Measurements from ENCODE around the gene DNAH2. TPM values are rescaled to one million over a fixed set of nuclear protein-coding genes. Genes with fewer than 3 reads are reported as not detected.

DNAH2 gene
- total and polyA plus RNA-seq, 2 of the 4 experiments (the other 2 are of a cell fraction): under 0.01 to 0.02 TPM

- H2BK5ac ChIP-seq (ENCODE audit: low read depth, low read length, poor library complexity, severe bottlenecking): no peak overlapping the region
- dilution Hi-C loops (cut with HindIII; ENCODE audit: low sequenced_read_pairs, unreplicated experiment): no loop called here
- H3K27me3 ChIP-seq (ENCODE audit: control insufficient read depth, insufficient read depth, low read length): no peaks in the 10 kb centered on the region
- H3K9ac ChIP-seq (ENCODE audit: low read depth, low read length): no peak overlapping the region
- H4K91ac ChIP-seq (ENCODE audit: insufficient read depth, low read depth, low read length): no peak overlapping the region
- no peak overlapping the region for H3K56ac ChIP-seq (ENCODE audit: extremely low read depth, insufficient read depth, low read length)
- ChIA-PET POLR2A (ENCODE audit: unreplicated experiment) (no interaction called here), CTCF (interaction anchor here (1.2 kb wide), 1 partner anchor 11 kb away, joined by 3 read pairs; no protein-coding TSS in a partner anchor)
- H3K4me3 ChIP-seq (ENCODE audit: insufficient read depth, low read depth, low read length): no peak overlapping the region
- DNase-seq (no peak), ATAC-seq (ENCODE audit: low read depth) (no peak)
- H3K27ac ChIP-seq (ENCODE audit: insufficient read depth, low read length): no peak overlapping the region
- H2BK15ac ChIP-seq (ENCODE audit: low read depth, low read length): no peak overlapping the region
- intact Hi-C loops (cut with micrococcal nuclease): no loop called here
- H2BK20ac ChIP-seq (ENCODE audit: low read depth, low read length): no peak overlapping the region
- no peak overlapping the region for H3K4me2 ChIP-seq (ENCODE audit: low read depth, low read length)
- H2AK9ac ChIP-seq (replicated peaks; ENCODE audit: low read depth, low read length, poor library complexity): no peak overlapping the region
- TF ChIP-seq RAD21 (IDR thresholded peaks at IDR 0.05; ENCODE audit: low read length) (no peak), FOS (IDR thresholded peaks at IDR 0.05; ENCODE audit: low read depth, low read length) (no peak), NFE2L2 (IDR thresholded peaks at IDR 0.05; ENCODE audit: low read depth, low read length) (no peak), CTCF (conservative IDR thresholded peaks at IDR 0.05; ENCODE audit: low read depth, low read length) (no peak), CEBPB (IDR thresholded peaks at IDR 0.05; ENCODE audit: low read depth, low read length) (no peak), MXI1 (IDR thresholded peaks at IDR 0.05; ENCODE audit: borderline replicate concordance, low read depth, low read length) (no peak), ELK1 (IDR thresholded peaks at IDR 0.05; ENCODE audit: borderline replicate concordance, low read depth, low read length) (no peak), POLR2A (IDR thresholded peaks at IDR 0.05; ENCODE audit: low read depth, low read length) (no peak), SMC3 (IDR thresholded peaks at IDR 0.05; ENCODE audit: low read depth, low read length) (no peak), USF2 (IDR thresholded peaks at IDR 0.05; ENCODE audit: low read depth, low read length) (no peak), BHLHE40 (IDR thresholded peaks at IDR 0.05; ENCODE audit: low read depth, low read length) (no peak), RFX5 (IDR thresholded peaks at IDR 0.05; ENCODE audit: low read depth, low read length) (no peak), RCOR1 (IDR thresholded peaks at IDR 0.05; ENCODE audit: insufficient replicate concordance, low read length) (no peak), MAFK (IDR thresholded peaks at IDR 0.05; ENCODE audit: low read depth, low read length) (no peak)
- no peak overlapping the region for H2AFZ ChIP-seq (replicated peaks; ENCODE audit: low read length, poor library complexity)
- H3K18ac ChIP-seq (ENCODE audit: low read depth, low read length): no peak overlapping the region
- H3K14ac ChIP-seq (replicated peaks; ENCODE audit: low read depth, low read length): no peak overlapping the region
- H3K4me1 ChIP-seq (ENCODE audit: control insufficient read depth, insufficient read depth, low read length): peaks cover 7% of the 10 kb centered on the region
- no peaks in the 10 kb centered on the region for H3K9me1 ChIP-seq (ENCODE audit: insufficient read depth, low read length)
- no peak overlapping the region for H3K4ac ChIP-seq (ENCODE audit: low read depth, low read length)
- H4K8ac ChIP-seq (ENCODE audit: low read depth in 2 of 2, low read length in 2 of 2): no peak overlapping the region
- H2BK120ac ChIP-seq (ENCODE audit: low read depth, low read length): no peak overlapping the region
- peaks cover 67% of the 10 kb centered on the region for H3K36me3 ChIP-seq (ENCODE audit: control insufficient read depth, insufficient read depth, low read length)
- 86% methylated on average over 6 of the region's 12 CpGs; no CpG with 5 or more reads in 1 of the 2 experiments for WGBS, 2 experiments (ENCODE audit: extremely low coverage in 2 of 2, insufficient read length in 1 of 2)
- H2AK5ac ChIP-seq (ENCODE audit: low read depth, low read length): no peak overlapping the region
- H4K5ac ChIP-seq (ENCODE audit: low read depth, low read length): no peak overlapping the region
- BruUV-seq (replicated peaks): no TSS peak
- no peak overlapping the region for H3K23ac ChIP-seq (ENCODE audit: low read depth, low read length)
- peaks cover 14 to 40% of the 10 kb centered on the region in 2 experiments for H3K79me1 ChIP-seq (ENCODE audit: low read depth in 1 of 2, low read length in 2 of 2)
- peaks cover 42% of the 10 kb centered on the region for H4K20me1 ChIP-seq (ENCODE audit: insufficient read depth, low read length)
- H3K9me3 ChIP-seq (ENCODE audit: control insufficient read depth, insufficient read depth, low read length): no peaks in the 10 kb centered on the region
- in situ Hi-C loops (cut with MboI; ENCODE audit: low sequenced_read_pairs): no loop called here
Measured at GRCh38 chr17:7849751-7850504, 132.4 kb downstream of the DNAH2 start.
